Lower leg skin (tissue), 3 donors: ENCODE measurements around the gene KNOP1.

ENCODE experiments used
- POLR2A ChIP-seq, 2 donors: fragments of 450-650 bp; IDR thresholded peaks; one replicate each; pipeline ENCODE4 v1.6.1; 2016 to 2017; ENCODE audit warnings: antibody characterized with exemption in 2 of 2, mild to moderate bottlenecking in 1 of 2, moderate library complexity in 1 of 2
- TF ChIP-seq, protein P1 (sequence below), 3 donors: fragments of 450-650 bp; IDR thresholded peaks; one replicate each; pipeline ENCODE4 v1.5.1; 2016; ENCODE audit warnings: antibody characterized with exemption in 3 of 3, mild to moderate bottlenecking in 3 of 3, moderate library complexity in 2 of 3

DNA sequence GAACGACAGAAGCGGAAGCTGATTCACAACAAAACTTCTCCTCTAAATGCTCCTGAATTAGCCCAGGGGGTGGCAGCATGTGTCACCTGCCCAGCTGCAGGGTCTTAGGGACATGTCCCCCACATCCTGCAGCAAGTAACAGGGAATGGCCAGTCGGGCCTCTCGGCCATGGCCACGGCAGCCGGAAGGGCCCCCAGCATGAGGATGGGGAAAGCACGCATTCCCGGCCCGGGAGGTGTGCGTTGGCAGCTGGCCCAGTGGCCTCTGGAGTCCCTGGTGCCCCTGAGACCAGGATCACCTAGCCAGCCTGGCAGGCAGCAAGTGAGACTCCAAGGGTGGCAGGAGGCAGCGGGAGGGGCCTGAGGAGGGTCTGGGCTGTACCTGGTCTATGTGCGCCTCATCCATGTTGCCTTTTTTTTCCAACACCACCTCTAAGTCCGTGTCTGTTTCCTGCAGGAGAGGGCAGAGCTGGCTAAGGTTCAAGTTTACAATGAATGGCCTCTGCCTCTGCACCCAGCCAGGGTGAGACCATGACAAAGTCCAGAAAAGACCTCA, 7.0 kb downstream of the KNOP1 start:
- TF ChIP-seq POLR2A (IDR thresholded peaks at IDR 0.05): no peak
- TF ChIP-seq, protein P1, sequence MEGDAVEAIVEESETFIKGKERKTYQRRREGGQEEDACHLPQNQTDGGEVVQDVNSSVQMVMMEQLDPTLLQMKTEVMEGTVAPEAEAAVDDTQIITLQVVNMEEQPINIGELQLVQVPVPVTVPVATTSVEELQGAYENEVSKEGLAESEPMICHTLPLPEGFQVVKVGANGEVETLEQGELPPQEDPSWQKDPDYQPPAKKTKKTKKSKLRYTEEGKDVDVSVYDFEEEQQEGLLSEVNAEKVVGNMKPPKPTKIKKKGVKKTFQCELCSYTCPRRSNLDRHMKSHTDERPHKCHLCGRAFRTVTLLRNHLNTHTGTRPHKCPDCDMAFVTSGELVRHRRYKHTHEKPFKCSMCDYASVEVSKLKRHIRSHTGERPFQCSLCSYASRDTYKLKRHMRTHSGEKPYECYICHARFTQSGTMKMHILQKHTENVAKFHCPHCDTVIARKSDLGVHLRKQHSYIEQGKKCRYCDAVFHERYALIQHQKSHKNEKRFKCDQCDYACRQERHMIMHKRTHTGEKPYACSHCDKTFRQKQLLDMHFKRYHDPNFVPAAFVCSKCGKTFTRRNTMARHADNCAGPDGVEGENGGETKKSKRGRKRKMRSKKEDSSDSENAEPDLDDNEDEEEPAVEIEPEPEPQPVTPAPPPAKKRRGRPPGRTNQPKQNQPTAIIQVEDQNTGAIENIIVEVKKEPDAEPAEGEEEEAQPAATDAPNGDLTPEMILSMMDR (IDR thresholded peaks at IDR 0.05): no peak
